GM18520 (cell line): ENCODE measurements around the gene HIBCH.
"Not testable (repeated sequence)": the region's sequence is repeated elsewhere in the genome, so short reads cannot be mapped to it uniquely, and the experiment has no call there.

ENCODE experiments used
- ATAC-seq: cut with Tn5 transposase; IDR thresholded peaks from one replicate; pipeline ENCODE4 v1.9.1; 2021; ENCODE audit not compliant: unreplicated experiment

HIBCH gene

GRCh38 chr2:190254063-190254850 lies 65.4 kb downstream of the HIBCH start:
- no peak for ATAC-seq

GRCh38 chr2:190250421-190250820 lies 69.2 kb downstream of the HIBCH start:
- ATAC-seq: no peak

GRCh38 chr2:190235551-190236075 lies 84.0 kb downstream of the HIBCH start:
- ATAC-seq: no peak

GRCh38 chr2:190235101-190235500 lies 84.5 kb downstream of the HIBCH start:
- ATAC-seq: no peak

GRCh38 chr2:190223989-190224388 lies 95.6 kb downstream of the HIBCH start:
- ATAC-seq: not testable (repeated sequence)

- ATAC-seq: not testable (repeated sequence)
These were observed 96.9 kb downstream of the HIBCH start for GRCh38 chr2:190222745-190223144.

- ATAC-seq: no peak
These were observed 98.2 kb downstream of the HIBCH start for GRCh38 chr2:190221429-190221828.

- ATAC-seq: no peak
These were observed 100.4 kb downstream of the HIBCH start for GRCh38 chr2:190219186-190219585.

GRCh38 chr2:190217616-190218015 lies 102.0 kb downstream of the HIBCH start:
- no peak for ATAC-seq

- no peak for ATAC-seq
These were observed 102.8 kb downstream of the HIBCH start for GRCh38 chr2:190216829-190217228.

GRCh38 chr2:190215620-190216019 lies 104.0 kb downstream of the HIBCH start:
- no peak for ATAC-seq

- ATAC-seq: no peak
These were observed 105.0 kb downstream of the HIBCH start for GRCh38 chr2:190214426-190215194.

GRCh38 chr2:190213441-190214335 lies 105.9 kb downstream of the HIBCH start:
- ATAC-seq: no peak

- no peak for ATAC-seq
These were observed 109.2 kb downstream of the HIBCH start for GRCh38 chr2:190210471-190210870.

GRCh38 chr2:190209559-190209958 lies 110.1 kb downstream of the HIBCH start:
- no peak for ATAC-seq

GRCh38 chr2:190207930-190208329 lies 111.7 kb downstream of the HIBCH start:
- no peak for ATAC-seq

GRCh38 chr2:190205657-190206056 lies 114.0 kb downstream of the HIBCH start:
- ATAC-seq: no peak

- ATAC-seq: no peak
These were observed 117.0 kb downstream of the HIBCH start for GRCh38 chr2:190202604-190203003.

- no peak for ATAC-seq
These were observed 117.6 kb downstream of the HIBCH start for GRCh38 chr2:190202018-190202417.

GRCh38 chr2:190200603-190201002 lies 119.0 kb downstream of the HIBCH start:
- ATAC-seq: no peak

GRCh38 chr2:190199530-190199929 lies 120.1 kb downstream of the HIBCH start:
- no peak for ATAC-seq
